Islet of Langerhans (tissue), 1 donor: ENCODE measurements around the gene APC.

Source experiments
- FAIRE-seq: peaks from one replicate; lab custom pipeline; 2011; peaks lifted over from hg19 to GRCh38; lab: Jason Lieb, UNC

Gene APC

GRCh38 chr5:112737463-112738190, at the start of gene APC:
Gene APC, plus strand, starts transcription at chr5:112737885. Its CDS starts 17,006 bp downstream, at chr5:112754891.
- no peak for FAIRE-seq

- no peak for FAIRE-seq
Observed at GRCh38 chr5:112689155-112689909, 48.4 kb upstream of the APC start.

- FAIRE-seq = no peak
Observed at GRCh38 chr5:112690605-112691338, 46.9 kb upstream of the APC start.

- no peak for FAIRE-seq
Observed at GRCh38 chr5:112691339-112691680, 46.4 kb upstream of the APC start.

- FAIRE-seq = no peak
Observed at GRCh38 chr5:112691758-112692157, 45.9 kb upstream of the APC start.

GRCh38 chr5:112692472-112692871, 45.2 kb upstream of the APC start:
- no peak for FAIRE-seq

GRCh38 chr5:112693301-112693700, 44.4 kb upstream of the APC start:
- no peak for FAIRE-seq

- no peak for FAIRE-seq
Observed at GRCh38 chr5:112694853-112695709, 42.6 kb upstream of the APC start.

- FAIRE-seq = no peak
Observed at GRCh38 chr5:112696786-112697185, 40.9 kb upstream of the APC start.

- FAIRE-seq = no peak
Observed at GRCh38 chr5:112697322-112697721, 40.4 kb upstream of the APC start.

- FAIRE-seq = no peak
Observed at GRCh38 chr5:112697833-112698232, 39.9 kb upstream of the APC start.

- FAIRE-seq = no peak
Observed at GRCh38 chr5:112703866-112704820, 33.5 kb upstream of the APC start.

- FAIRE-seq = no peak
Observed at GRCh38 chr5:112706446-112707016, 31.2 kb upstream of the APC start.

GRCh38 chr5:112707187-112708102, 30.2 kb upstream of the APC start:
- peak; percentile 84 for FAIRE-seq

- FAIRE-seq = no peak
Observed at GRCh38 chr5:112708103-112708622, 29.5 kb upstream of the APC start.

GRCh38 chr5:112709416-112709815, 28.3 kb upstream of the APC start:
- no peak for FAIRE-seq

GRCh38 chr5:112710896-112711295, 26.8 kb upstream of the APC start:
- no peak for FAIRE-seq

GRCh38 chr5:112711436-112711835, 26.2 kb upstream of the APC start:
- FAIRE-seq = no peak

GRCh38 chr5:112713206-112713605, 24.5 kb upstream of the APC start:
- no peak for FAIRE-seq
